ENCODE measurements around the gene B4GALT4.
"Not testable (repeated sequence)": the region's sequence is repeated elsewhere in the genome, so short reads cannot be mapped to it uniquely, and the experiment has no call there.

The B4GALT4 gene

DNA sequence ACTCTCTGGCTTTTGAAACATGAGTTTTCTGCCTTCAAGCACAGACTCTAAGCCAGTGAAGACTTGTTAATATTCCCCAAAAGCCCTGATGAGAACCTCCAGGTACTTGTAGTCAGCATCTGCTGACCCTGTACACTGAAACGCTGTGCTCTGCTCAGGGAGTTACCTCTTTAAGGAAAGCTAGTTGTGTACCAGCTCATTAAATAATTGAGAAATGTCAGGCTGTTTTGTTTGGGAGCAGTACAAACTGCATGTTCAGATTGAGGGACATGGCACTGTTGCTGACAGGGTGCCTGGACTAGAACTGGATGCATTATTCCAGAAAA is 45.6 kb downstream of the B4GALT4 start:
- no peak for DNase-seq

DNA sequence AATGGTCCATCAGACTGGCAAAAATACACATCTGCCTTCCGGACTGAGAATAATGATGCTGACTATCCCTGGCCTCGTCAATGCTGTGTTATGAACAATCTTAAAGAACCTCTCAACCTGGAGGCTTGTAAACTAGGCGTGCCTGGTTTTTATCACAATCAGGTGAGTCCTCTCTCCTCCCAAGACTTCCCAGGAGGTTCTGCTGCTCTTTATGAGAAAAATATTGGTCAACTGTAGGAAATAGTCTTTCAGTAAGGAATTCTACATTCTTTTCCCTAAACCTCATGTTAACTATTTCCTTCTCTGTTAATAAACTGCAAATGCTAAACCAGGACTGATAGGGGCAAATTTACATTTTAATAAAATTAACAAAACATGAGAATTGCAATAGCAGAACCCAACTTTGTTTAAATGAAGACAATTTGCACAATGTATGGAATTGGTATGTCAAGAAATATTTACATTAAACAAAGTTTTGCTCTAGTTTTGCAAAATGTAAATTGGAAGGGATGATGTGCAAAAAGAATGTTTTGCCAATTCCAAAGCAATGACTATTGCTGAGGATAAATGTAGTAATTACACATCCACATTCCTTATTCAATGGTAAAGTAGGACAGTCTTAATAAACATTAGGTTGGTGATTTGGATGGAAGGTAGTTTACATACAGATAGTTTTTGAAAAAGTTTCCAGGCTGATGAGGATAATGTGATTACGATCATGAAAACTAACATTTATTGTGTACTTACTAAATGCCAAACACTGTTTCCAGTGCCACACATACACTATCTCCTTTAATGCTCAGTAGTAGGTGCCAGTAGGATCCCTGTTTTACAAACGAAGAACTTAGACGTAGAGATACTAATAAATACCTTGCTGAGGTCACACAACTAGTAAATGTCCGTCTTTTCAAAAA is 46.2 kb downstream of the B4GALT4 start:
- no peak for DNase-seq

DNA sequence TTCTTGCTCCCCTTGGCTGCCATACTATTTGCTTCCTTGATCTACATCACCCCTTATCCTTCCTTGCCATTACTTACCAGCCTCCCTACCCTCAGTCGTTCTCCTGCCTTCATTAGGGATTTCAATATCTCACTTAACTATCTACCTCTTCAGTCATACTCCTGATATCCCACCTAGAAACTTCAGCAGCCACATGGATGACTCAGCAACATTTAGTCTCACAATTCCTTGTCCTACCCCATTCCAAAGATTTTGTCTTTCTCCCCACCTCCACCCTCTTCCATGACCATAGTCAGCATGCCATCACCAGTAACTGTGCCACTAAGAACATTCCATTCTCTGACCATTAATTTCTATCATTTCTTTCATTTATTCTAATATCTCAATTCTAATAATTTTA is 48.9 kb downstream of the B4GALT4 start:
- DNase-seq, result no peak

DNA sequence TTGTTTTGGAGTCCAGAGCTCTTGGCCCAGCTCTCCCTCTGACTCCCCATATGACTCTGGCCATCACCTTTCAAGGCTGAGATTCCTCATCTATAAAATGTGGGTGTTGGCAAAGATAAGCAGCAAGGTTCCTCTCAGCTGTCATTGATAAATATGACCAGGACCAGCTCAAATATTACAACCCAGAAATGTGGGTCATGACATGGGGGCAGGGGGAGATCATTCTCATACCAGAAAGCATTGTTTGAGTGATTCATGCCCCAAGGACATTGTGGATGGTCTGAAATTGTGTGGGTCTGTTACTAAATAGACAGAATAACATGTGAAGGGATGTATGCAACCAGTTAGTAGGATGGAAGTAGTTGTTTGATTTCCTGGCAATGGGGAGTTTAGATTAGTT is 53.4 kb downstream of the B4GALT4 start:
- DNase-seq, result no peak

DNA sequence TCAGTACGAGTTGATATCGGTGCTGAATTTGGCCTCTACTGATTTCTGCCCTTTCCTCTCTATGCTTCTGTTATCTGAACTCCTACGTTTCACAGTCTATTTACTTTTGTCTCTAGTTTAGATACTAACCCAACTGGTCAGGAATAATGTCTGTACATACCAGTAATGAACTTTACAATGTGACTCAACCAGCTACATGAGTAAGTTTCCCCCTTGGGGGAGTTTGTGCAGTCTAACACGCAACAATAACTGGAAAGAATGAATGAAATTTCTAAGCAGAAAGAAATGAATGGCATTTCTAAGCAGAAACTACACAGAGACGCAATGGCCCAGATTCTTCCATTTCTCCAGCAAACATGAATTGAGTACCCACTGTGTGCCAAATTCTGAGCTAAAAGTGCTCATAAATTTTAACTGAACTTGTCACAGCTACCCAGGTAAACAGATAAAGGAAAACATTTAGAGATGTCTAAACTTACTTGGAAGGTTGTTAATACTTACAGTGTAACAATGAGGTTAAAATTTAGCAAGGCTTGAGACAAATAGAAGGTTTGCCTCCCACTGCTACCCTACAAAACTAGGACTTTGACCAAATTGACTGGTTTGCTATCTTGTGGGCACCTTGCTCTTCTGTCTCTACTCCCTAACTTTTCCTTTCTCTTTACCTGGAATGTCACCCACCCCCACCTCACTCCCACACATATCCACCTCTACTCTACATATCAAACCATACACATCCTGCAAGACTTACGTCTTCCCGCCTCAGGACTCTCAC is 55.7 kb downstream of the B4GALT4 start:
- no peak for DNase-seq

DNA sequence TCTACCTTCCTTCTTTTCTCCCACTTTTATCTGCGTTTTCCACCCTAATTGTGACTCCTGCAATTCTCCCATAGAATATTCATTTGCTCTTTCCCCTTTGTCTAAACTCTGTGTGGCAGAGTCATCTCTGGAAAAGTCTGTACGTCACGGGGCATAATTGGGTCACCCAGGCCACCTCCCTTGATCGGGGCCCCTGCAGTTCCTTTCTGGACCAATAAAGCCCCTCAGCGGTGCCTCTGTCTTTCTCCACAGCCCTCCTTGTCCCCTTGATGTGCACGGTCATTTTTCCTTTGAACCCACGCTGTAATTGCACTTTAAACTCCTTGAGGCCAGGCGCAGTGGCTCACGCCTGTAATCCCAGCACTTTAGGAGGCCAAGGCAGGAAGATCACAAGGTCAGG is 56.6 kb downstream of the B4GALT4 start:
- no peak for DNase-seq

DNA sequence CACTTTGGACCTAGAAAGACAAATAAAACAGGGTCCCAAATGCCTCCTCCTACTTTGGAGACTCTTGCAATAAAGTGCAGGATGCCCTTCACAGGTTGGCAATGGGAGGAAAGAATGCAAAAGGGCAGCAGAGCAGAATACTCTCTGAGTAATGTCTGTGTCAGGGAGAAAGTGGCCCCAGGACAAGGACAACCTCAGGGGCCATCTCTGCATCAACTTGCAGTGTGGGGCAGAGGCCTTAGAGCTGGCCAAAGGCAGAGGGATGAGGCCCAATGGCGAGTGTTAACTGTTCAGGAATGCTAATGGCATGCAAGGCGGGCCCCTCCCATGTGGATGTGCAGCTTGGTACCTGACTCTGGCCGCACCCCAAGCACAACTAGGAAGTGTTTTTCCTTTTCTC is 58.9 kb downstream of the B4GALT4 start:
- DNase-seq, result no peak

DNA sequence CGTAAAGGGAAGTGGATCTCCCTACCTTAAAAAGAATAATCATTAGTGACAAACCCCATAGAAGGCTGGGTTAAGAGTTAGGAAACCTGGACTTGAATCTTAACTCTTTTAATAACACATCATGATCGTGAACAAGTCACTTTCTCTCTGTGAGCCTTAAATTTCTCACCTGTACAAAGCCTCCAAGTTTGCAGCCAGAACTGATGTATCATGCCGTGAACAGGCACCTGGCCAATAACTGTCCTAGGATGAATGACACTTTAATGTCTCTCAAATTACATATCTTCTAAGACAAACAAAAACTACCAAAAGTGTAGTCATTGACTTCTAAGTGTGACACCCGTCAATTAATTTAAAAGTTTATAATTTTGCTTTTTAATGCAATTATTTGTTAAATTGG is 63.4 kb downstream of the B4GALT4 start:
- no peak for DNase-seq

DNA sequence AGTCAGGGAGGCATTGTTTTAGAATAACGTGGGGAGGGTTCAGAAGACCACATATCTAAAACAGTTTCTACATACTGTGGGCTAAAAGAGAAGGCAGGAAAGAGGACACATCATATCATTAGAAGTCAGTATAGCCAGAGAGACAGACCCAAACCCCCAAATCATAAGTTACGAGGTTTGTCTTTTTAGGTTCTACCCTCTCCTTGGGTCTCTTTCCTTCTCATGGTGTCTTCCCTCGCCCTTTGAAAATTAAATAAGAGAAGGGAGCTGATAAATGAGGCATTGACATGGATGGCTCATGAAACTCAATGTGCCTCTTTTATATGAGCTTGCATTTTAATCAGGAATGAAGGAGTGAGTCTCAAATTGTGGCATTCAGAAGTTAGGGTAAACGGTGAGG is 63.9 kb downstream of the B4GALT4 start:
- no peak for DNase-seq

DNA sequence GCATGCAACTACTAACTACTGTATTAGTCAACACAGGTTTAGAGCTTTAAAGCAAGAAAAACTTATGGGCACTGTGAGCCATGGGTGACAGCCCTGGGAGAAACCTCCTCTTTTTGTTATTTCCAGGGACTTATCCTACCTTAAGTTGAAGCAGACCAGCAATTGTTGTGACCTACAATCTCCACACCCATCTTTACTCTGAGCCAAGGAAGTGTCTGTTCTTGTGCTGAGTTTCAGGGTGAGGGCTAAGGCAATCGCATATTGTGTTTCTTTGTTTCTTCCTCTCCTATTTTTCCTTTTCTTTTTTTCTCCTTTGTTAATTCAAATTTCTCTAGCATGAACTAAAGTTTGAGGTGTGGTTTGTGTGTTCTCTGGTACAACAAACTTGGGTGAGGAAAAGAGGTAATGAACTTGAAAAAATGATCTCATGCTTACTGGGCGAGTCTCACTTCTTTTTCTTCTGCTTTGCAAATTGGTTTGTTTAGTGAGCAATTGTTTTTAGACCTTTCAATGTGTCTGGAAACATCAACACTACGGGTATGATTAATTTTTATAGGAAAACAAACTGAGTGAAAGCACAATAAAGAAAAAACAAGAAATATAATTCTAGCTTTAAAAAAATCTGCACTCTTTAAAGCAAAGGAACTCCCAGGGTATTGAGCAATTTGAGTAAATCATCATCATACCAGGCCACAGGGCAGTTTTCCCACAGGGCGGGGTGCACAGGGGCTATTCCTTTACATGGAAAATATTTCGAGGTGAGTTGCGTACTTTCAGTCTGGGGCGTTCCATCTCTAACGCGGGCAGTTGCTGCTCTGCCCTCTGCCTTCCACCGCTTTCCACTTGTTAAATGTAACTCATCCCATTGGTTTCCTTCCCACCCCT is 64.6 kb downstream of the B4GALT4 start:
- no peak for DNase-seq

DNA sequence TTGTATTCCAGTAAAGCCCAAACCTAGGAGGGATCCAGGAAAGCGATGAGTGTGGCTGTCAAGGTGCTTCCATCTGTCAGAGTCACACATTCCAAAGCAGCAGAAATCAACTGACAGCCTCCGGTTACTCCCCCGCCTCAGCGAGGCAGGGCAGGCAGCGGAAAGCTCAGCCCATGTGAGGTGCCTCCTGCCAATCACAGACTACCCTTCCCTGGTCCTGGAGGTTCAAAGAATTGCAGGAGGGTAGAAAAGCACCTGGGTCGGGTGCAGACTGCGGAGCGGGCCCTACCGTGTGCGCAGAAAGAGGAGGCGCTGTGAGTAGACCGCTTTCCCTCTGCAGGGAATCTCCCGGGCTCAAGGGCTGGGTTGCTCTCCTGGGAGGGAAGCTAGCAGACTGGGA is 67.4 kb downstream of the B4GALT4 start, which contains the start of gene UPK1B:
UPK1B (plus strand) TSS at position 274 of the 400 bp plus-strand sequence. CDS start 13,144 bp downstream, outside the sequence.
- DNase-seq, result no peak

DNA sequence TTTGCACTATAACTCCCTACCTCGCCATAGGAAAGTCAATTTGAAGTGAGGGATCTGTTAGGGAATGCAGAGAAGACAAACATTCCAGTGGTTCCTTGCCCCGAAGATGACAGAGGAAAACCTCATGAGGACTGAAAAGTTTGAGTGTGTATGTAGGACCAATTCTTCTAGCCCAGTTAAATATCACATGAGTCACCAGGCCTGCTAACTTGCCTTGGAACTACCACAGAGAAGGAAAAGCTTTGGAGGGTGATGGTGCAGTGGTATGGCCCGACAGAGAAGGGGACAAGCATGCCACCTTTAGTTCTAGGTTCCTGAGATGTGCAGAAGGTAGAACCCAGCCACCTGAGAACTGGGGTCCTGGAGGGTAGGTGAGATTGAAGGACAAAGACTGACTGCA is 69.9 kb downstream of the B4GALT4 start:
- no peak for DNase-seq

DNA sequence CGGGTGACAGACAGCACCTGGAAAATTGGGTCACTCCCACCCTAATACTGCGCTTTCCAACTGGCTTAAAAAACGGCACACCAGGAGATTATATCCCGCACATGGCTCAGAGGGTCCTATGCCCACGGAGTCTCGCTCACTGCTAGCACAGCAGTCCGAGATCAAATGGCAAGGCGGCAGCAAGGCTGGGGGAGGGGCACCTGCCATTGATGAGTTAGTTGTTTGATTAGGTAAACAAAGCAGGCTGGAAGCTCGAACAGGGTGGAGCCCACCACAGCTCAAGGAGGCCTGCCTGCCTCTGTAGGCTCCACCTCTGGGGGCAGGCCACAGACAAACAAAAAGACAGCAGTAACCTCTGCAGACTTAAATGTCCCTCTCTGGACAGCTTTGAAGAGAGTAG is 75.9 kb downstream of the B4GALT4 start:
- not testable (repeated sequence) for DNase-seq

Measured in stimulated activated CD4-positive, alpha-beta T cell treated with anti-CD3 and anti-CD28 coated beads, Interleukin-15, amount 100 ng/mL, for 24 hours (primary cell).